IMR-90 (cell line): ENCODE results near the gene UCP2. TPM values are rescaled to one million over a fixed set of nuclear protein-coding genes. Genes with fewer than 3 reads are reported as not detected.

Source experiments
- ATAC-seq: fragments of 200-7000 bp; cut with Tn5 transposase; 2 replicates; pipeline ENCODE4 v1.9.1; 2020; ENCODE audit warnings: low read depth, mild to moderate bottlenecking, moderate library complexity
- BruUV-seq: library from RNA; stranded (reverse); fragments of 400-500 nt; replicated peaks from 2 replicates; lab custom pipeline; 2021; lab: Mats Ljungman, UMichigan
- CTCF ChIA-PET: fragments of 300-600 bp; formaldehyde crosslinking; extraction: SDS; loops from one replicate; lab custom pipeline; 2021; ENCODE audit warnings: antibody characterized with exemption; lab: Yijun Ruan, JAX
- POLR2A ChIA-PET: fragments of 300-600 bp; sonication (Branson Sonifier 250); formaldehyde crosslinking; loops from one replicate; lab custom pipeline; 2022; ENCODE audit warnings: antibody characterized with exemption; ENCODE audit not compliant: unreplicated experiment; lab: Charles Lee
- DNase-seq: peaks from one replicate; pipeline ENCODE4 v3.0.0; 2013
- H2AFZ ChIP-seq: replicated peaks from 2 replicates; pipeline ENCODE3; 2013; ENCODE audit warnings: low read length, mild to moderate bottlenecking; ENCODE audit not compliant: poor library complexity
- H2AK5ac ChIP-seq: 2 replicates; pipeline ENCODE4 v1.6.1; 2013; ENCODE audit warnings: low read depth, low read length, inconsistent platforms
- H2AK9ac ChIP-seq: replicated peaks from 2 replicates; pipeline ENCODE3; 2013; ENCODE audit warnings: mild to moderate bottlenecking, low read depth, low read length, moderate library complexity; ENCODE audit not compliant: poor library complexity
- H2BK120ac ChIP-seq: 2 replicates; pipeline ENCODE4 v1.6.1; 2013; ENCODE audit warnings: low read depth, low read length, inconsistent platforms
- H2BK15ac ChIP-seq: 3 replicates; pipeline ENCODE4 v1.6.1; 2013; ENCODE audit warnings: low read depth, low read length, inconsistent platforms
- H2BK20ac ChIP-seq: 2 replicates; pipeline ENCODE4 v1.6.1; 2013; ENCODE audit warnings: low read depth, mild to moderate bottlenecking, inconsistent platforms, low read length, moderate library complexity
- H2BK5ac ChIP-seq: 2 replicates; pipeline ENCODE4 v1.6.1; 2013; ENCODE audit warnings: mild to moderate bottlenecking, low read depth, low read length, inconsistent platforms; ENCODE audit not compliant: poor library complexity, severe bottlenecking
- H3K14ac ChIP-seq: replicated peaks from 2 replicates; pipeline ENCODE4 v1.6.1; 2013; ENCODE audit warnings: low read depth, low read length, inconsistent platforms
- H3K18ac ChIP-seq: 2 replicates; pipeline ENCODE4 v1.6.1; 2013; ENCODE audit warnings: low read depth, low read length, control low read depth
- H3K23ac ChIP-seq: 2 replicates; pipeline ENCODE4 v1.6.1; 2013; ENCODE audit warnings: low read depth, low read length, inconsistent platforms
- H3K27ac ChIP-seq: 2 replicates; pipeline ENCODE4 v1.5.1; 2013; ENCODE audit warnings: mild to moderate bottlenecking, control low read depth, low read length; ENCODE audit not compliant: insufficient read depth
- H3K27me3 ChIP-seq: 2 replicates; pipeline ENCODE4 v1.6.1; 2013; ENCODE audit warnings: low read length; ENCODE audit not compliant: control insufficient read depth, insufficient read depth
- H3K36me3 ChIP-seq: 2 replicates; pipeline ENCODE4 v1.6.1; 2013; ENCODE audit warnings: low read length, mixed read lengths; ENCODE audit not compliant: control insufficient read depth, insufficient read depth
- H3K4ac ChIP-seq: 2 replicates; pipeline ENCODE4 v1.6.1; 2013; ENCODE audit warnings: low read depth, low read length, inconsistent platforms
- H3K4me1 ChIP-seq: 2 replicates; pipeline ENCODE4 v1.6.1; 2013; ENCODE audit warnings: low read length, mixed read lengths; ENCODE audit not compliant: control insufficient read depth, insufficient read depth
- H3K4me2 ChIP-seq: 2 replicates; pipeline ENCODE4 v1.6.1; 2013; ENCODE audit warnings: low read depth, mild to moderate bottlenecking, control low read depth, low read length, moderate library complexity
- H3K4me3 ChIP-seq: 2 replicates; pipeline ENCODE4 v1.5.1; 2013; ENCODE audit warnings: low read depth, mild to moderate bottlenecking, control low read depth, low read length, moderate library complexity; ENCODE audit not compliant: insufficient read depth
- H3K56ac ChIP-seq: 2 replicates; pipeline ENCODE4 v1.6.1; 2013; ENCODE audit warnings: low read length, inconsistent platforms; ENCODE audit not compliant: insufficient read depth; ENCODE audit errors: extremely low read depth
- H3K79me1 ChIP-seq, 2 experiments: 2 replicates each; pipeline ENCODE4 v1.6.1; 2013; ENCODE audit warnings: low read length in 2 of 2, inconsistent platforms in 1 of 2, low read depth in 1 of 2
- H3K9ac ChIP-seq: 2 replicates; pipeline ENCODE4 v1.6.1; 2013; ENCODE audit warnings: low read depth, low read length, control low read depth
- H3K9me1 ChIP-seq: 2 replicates; pipeline ENCODE4 v1.6.1; 2013; ENCODE audit warnings: low read length, inconsistent platforms; ENCODE audit not compliant: insufficient read depth
- H3K9me3 ChIP-seq: 2 replicates; pipeline ENCODE4 v1.6.1; 2013; ENCODE audit warnings: low read length; ENCODE audit not compliant: control insufficient read depth, insufficient read depth
- H4K20me1 ChIP-seq: 2 replicates; pipeline ENCODE4 v1.6.1; 2013; ENCODE audit warnings: low read length, inconsistent platforms; ENCODE audit not compliant: insufficient read depth
- H4K5ac ChIP-seq: 2 replicates; pipeline ENCODE4 v1.6.1; 2013; ENCODE audit warnings: mild to moderate bottlenecking, low read depth, low read length, control low read depth
- H4K8ac ChIP-seq, 2 experiments: 2 replicates each; pipeline ENCODE4 v1.6.1; 2013; ENCODE audit warnings: low read depth in 2 of 2, low read length in 2 of 2, control low read depth in 1 of 2, inconsistent platforms in 1 of 2
- H4K91ac ChIP-seq: 2 replicates; pipeline ENCODE4 v1.6.1; 2013; ENCODE audit warnings: low read depth, low read length, inconsistent platforms; ENCODE audit not compliant: insufficient read depth
- FOS ChIP-seq: fragments of 150-350 bp; IDR thresholded peaks from 2 replicates; pipeline ENCODE4 v1.6.1; 2016; ENCODE audit warnings: low read depth, low read length
- RAD21 ChIP-seq: IDR thresholded peaks from 2 replicates; pipeline ENCODE4 v1.6.1; 2012; ENCODE audit warnings: low read length, improper control_type of control experiment
- RCOR1 ChIP-seq: IDR thresholded peaks from 2 replicates; pipeline ENCODE4 v1.6.1; 2012; ENCODE audit warnings: mild to moderate bottlenecking, low read length, improper control_type of control experiment; ENCODE audit not compliant: insufficient replicate concordance
- RFX5 ChIP-seq: IDR thresholded peaks from 2 replicates; pipeline ENCODE4 v1.8.0; 2012; ENCODE audit warnings: low read depth, mild to moderate bottlenecking, low read length, moderate library complexity
- SMC3 ChIP-seq: fragments of 150-350 bp; IDR thresholded peaks from 2 replicates; pipeline ENCODE4 v1.6.1; 2016; ENCODE audit warnings: low read depth, mild to moderate bottlenecking, antibody characterized with exemption, low read length, moderate library complexity
- WGBS, 2 experiments: methylation state at CpG; one replicate each; pipeline versions ENCODE4 v1.1.5 to v1.1.7; 2013; ENCODE audit warnings: missing lambda C conversion rate in 2 of 2; ENCODE audit not compliant: insufficient read length in 1 of 2; ENCODE audit errors: extremely low coverage in 2 of 2; 5-methylcytosine and 5-hydroxymethylcytosine counted together
- dilution Hi-C: fragments of 300-500 bp; cut with HindIII; formaldehyde crosslinking; loops from one replicate; pipeline ENCODE4 v1.14.3; 2018; ENCODE audit warnings: low sequenced_read_pairs; ENCODE audit not compliant: unreplicated experiment
- in situ Hi-C: fragments of 300-500 bp; cut with MboI; formaldehyde crosslinking; loops from 3 replicates; pipeline ENCODE4 v1.14.3; 2019; ENCODE audit warnings: low sequenced_read_pairs, inconsistent platforms, mixed read lengths
- intact Hi-C: fragments of 100-400 bp; cut with micrococcal nuclease; formaldehyde crosslinking; loops from 2 replicates; pipeline ENCODE4 v1.10.0; 2022
- polyA plus RNA-seq, 3 experiments: library from polyadenylated mRNA; depleted of rRNA; stranded (reverse); fragments of >200 nt; gene quantifications; 2 replicates each; pipeline ENCODE4 v1.2.3, GENCODE V29; 2012; ENCODE audit warnings: low replicate concordance in 1 of 3
- total RNA-seq: library from RNA; depleted of rRNA; stranded (reverse); fragments of >200 nt; gene quantifications from 2 replicates; pipeline ENCODE4 v1.2.3, GENCODE V29; 2012

UCP2 gene
- total and polyA plus RNA-seq, 2 of the 4 experiments (the other 2 are of a cell fraction) = 2.0 to 11.9 TPM

- Histone ChIP-seq H3K23ac (no peak overlapping the region), H3K18ac (no peak overlapping the region), H4K5ac (no peak overlapping the region), H4K20me1 (no peaks in the 10 kb centered on the region), H3K9ac (no peak overlapping the region), H3K27me3 (no peaks in the 10 kb centered on the region; the same call in 1 of the 2 replicates), H2BK120ac (no peak overlapping the region), H3K4me1 (no peaks in the 10 kb centered on the region), H3K9me1 (no peaks in the 10 kb centered on the region), H3K56ac (no peak overlapping the region), H2BK20ac (no peak overlapping the region), H3K4me3 (no peak overlapping the region), H3K9me3 (no peaks in the 10 kb centered on the region), H3K36me3 (no peaks in the 10 kb centered on the region), H3K4ac (no peak overlapping the region), H2BK15ac (no peak overlapping the region), H3K27ac (no peak overlapping the region), H2AK5ac (no peak overlapping the region), H3K4me2 (no peak overlapping the region), H2AK9ac (no peak overlapping the region), H2AFZ (no peak overlapping the region), H4K8ac (no peak overlapping the region), H3K79me1 (no peaks in the 10 kb centered on the region), H2BK5ac (no peak overlapping the region), H3K14ac (no peak overlapping the region), H4K91ac (no peak overlapping the region)
- in situ Hi-C loops = no loop called here
- intact Hi-C loops = loop anchor here (10.0 kb wide), 1 partner anchor 326 kb away; the partner anchor contains the start of gene P4HA3
- TF ChIP-seq RAD21 (peak; percentile 14; the same call in 1 of the 2 replicates), RFX5 (no peak), RCOR1 (no peak), FOS (no peak), SMC3 (peak; percentile 22; the same call in 1 of the 2 replicates)
- ChIA-PET POLR2A (no interaction called here), CTCF (no interaction called here)
- DNase-seq (no peak), ATAC-seq (no peak)
- no TSS peak for BruUV-seq
- 100% methylated on average over 2 of the region's 6 CpGs; no CpG with 5 or more reads in 1 of the 2 experiments for WGBS, 2 experiments
- dilution Hi-C loops = no loop called here
Observed at GRCh38 chr11:73989156-73989555, 6.5 kb upstream of the UCP2 start.
